ENCODE measurements around the gene MICU1.

The MICU1 gene

DNA sequence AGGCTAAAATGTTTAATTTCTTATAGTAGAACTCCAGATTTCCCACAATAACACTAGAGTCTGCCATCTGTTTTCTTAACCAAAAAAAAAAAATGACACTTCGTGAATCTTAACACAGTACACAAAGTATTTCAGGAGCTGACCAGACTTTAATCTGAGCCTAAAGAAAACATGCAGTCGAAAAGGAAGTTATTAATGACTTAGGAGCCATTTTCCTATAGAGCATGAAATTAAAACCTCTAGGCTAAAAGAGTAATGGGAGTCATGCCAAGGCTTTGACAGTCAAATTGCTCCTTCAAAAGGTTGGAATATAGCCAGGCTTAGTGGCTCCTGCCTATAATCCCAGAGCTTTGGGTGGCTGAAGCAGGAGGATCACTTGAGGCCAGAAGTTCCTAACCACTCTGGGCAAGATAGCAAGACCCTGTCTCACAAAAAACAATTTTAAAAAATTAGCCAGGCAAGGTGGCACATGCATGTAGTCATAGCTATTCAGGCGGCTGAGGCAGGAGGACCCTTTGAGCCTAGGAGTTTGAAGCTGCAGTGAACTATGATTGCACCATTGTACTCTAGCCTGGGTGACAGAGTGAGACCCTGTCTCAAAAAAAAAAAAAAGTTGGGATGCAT, 13.6 kb downstream of the MICU1 start:
- no peaks in the 10 kb centered on the region for H3K27me3 ChIP-seq (ENCODE audit: insufficient read depth, low read depth)
- H4K20me1 ChIP-seq (ENCODE audit: insufficient read depth): no peaks in the 10 kb centered on the region
- no peaks in the 10 kb centered on the region; the same call in 1 of the 2 replicates for H3K79me2 ChIP-seq (ENCODE audit: insufficient read depth, low read depth)
- TF ChIP-seq, protein P1, sequence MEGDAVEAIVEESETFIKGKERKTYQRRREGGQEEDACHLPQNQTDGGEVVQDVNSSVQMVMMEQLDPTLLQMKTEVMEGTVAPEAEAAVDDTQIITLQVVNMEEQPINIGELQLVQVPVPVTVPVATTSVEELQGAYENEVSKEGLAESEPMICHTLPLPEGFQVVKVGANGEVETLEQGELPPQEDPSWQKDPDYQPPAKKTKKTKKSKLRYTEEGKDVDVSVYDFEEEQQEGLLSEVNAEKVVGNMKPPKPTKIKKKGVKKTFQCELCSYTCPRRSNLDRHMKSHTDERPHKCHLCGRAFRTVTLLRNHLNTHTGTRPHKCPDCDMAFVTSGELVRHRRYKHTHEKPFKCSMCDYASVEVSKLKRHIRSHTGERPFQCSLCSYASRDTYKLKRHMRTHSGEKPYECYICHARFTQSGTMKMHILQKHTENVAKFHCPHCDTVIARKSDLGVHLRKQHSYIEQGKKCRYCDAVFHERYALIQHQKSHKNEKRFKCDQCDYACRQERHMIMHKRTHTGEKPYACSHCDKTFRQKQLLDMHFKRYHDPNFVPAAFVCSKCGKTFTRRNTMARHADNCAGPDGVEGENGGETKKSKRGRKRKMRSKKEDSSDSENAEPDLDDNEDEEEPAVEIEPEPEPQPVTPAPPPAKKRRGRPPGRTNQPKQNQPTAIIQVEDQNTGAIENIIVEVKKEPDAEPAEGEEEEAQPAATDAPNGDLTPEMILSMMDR (conservative IDR thresholded peaks at IDR 0.05; ENCODE audit: low read depth, low read length): no peak
- no peak overlapping the region for H2AFZ ChIP-seq (ENCODE audit: low read depth)
- peak overlapping the region; percentile 8; the same call in 1 of the 2 replicates for H3K4me2 ChIP-seq
- peaks cover 15% of the 10 kb centered on the region for H3K4me1 ChIP-seq (ENCODE audit: low read depth, poor library complexity, severe bottlenecking)
- no peak overlapping the region; the same call in 1 of the 2 replicates for H3K27ac ChIP-seq
- H3K4me3 ChIP-seq (IDR thresholded peaks at IDR 0.05; ENCODE audit: insufficient read depth, low read depth, low read length): no peak overlapping the region
- no peaks in the 10 kb centered on the region for H3K36me3 ChIP-seq (ENCODE audit: insufficient read depth)
- H3K9ac ChIP-seq: no peak overlapping the region

DNA sequence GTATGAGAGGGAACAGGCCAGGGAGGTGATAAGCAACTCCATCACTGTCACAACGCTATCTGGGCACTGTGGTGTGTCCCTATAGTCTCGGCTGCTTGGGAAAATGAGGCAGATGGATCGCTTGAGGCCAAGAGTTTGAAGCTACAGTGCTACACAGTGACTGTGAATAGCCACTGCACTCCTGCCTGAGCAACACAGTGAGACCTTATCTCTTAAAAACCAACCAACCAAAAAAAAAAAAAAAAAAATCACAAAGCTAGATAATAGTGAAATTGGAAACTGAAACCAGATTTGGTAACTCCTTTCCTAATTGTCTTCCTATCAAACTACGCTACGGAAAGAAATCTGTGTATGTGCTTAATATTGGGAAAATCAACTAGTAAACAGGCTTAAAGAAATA, 14.1 kb downstream of the MICU1 start:
- H3K79me2 ChIP-seq (ENCODE audit: insufficient read depth, low read depth): no peaks in the 10 kb centered on the region; the same call in 1 of the 2 replicates
- TF ChIP-seq, protein P1 (conservative IDR thresholded peaks at IDR 0.05; ENCODE audit: low read depth, low read length): no peak
- H3K4me1 ChIP-seq (ENCODE audit: low read depth, poor library complexity, severe bottlenecking): peaks cover 15% of the 10 kb centered on the region
- H3K36me3 ChIP-seq (ENCODE audit: insufficient read depth): no peaks in the 10 kb centered on the region
- no peaks in the 10 kb centered on the region for H4K20me1 ChIP-seq (ENCODE audit: insufficient read depth)
- H3K27ac ChIP-seq: no peak overlapping the region; the same call in 1 of the 2 replicates
- peak overlapping the region; percentile 8; the same call in 1 of the 2 replicates for H3K4me2 ChIP-seq
- no peak overlapping the region for H3K9ac ChIP-seq
- no peak overlapping the region for H3K4me3 ChIP-seq (IDR thresholded peaks at IDR 0.05; ENCODE audit: insufficient read depth, low read depth, low read length)
- no peaks in the 10 kb centered on the region for H3K27me3 ChIP-seq (ENCODE audit: insufficient read depth, low read depth)
- H2AFZ ChIP-seq (ENCODE audit: low read depth): no peak overlapping the region

DNA sequence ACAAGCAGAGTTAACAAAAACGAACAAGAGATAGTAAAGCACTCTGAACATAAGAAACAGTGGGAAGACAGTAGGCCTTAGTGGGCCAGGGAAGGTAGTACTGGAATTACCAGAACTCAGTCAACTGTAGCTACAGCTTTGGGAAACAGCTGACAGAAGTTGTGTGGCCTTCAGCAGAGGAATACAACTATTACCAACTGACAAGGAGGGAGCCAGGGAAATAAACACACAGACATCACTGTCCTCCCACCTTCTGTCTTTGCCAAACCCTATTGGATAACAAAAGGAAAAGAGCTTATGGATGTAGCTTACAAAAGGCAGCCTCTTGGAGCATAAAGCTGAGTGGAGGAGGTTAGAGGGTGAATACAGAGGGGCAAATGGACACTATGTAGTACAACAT, 15.4 kb downstream of the MICU1 start:
- Histone ChIP-seq H3K4me1 (ENCODE audit: low read depth, poor library complexity, severe bottlenecking) (peaks cover 15% of the 10 kb centered on the region), H4K20me1 (ENCODE audit: insufficient read depth) (no peaks in the 10 kb centered on the region), H3K4me3 (IDR thresholded peaks at IDR 0.05; ENCODE audit: insufficient read depth, low read depth, low read length) (no peak overlapping the region), H2AFZ (ENCODE audit: low read depth) (no peak overlapping the region), H3K9ac (no peak overlapping the region), H3K27me3 (ENCODE audit: insufficient read depth, low read depth) (no peaks in the 10 kb centered on the region), H3K79me2 (ENCODE audit: insufficient read depth, low read depth) (no peaks in the 10 kb centered on the region; the same call in 1 of the 2 replicates), H3K4me2 (no peak overlapping the region), H3K36me3 (ENCODE audit: insufficient read depth) (no peaks in the 10 kb centered on the region), H3K27ac (no peak overlapping the region)
- TF ChIP-seq, protein P1 (conservative IDR thresholded peaks at IDR 0.05; ENCODE audit: low read depth, low read length): no peak

DNA sequence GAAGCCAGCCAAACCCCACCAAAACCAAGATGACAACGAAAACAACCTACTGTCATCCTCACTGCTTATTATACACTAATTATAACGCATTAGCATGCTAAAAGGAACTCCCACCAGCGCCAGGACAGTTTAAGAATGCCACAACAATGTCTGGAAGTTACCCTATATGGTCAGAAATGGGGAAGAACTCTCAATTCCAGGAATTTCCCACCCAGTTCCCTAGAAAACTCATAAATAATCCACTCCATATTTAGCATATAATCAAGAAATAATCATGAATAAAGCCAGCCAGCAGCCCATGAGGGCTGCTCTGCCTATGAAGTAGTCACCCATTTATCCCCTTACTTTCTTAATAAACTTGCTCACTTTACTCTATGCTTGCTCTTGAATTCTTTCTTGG, 20.8 kb downstream of the MICU1 start:
- Histone ChIP-seq H3K4me2 (no peak overlapping the region), H4K20me1 (ENCODE audit: insufficient read depth) (no peaks in the 10 kb centered on the region), H3K79me2 (ENCODE audit: insufficient read depth, low read depth) (no peaks in the 10 kb centered on the region), H3K4me3 (IDR thresholded peaks at IDR 0.05; ENCODE audit: insufficient read depth, low read depth, low read length) (no peak overlapping the region), H2AFZ (ENCODE audit: low read depth) (no peak overlapping the region), H3K27ac (no peak overlapping the region), H3K36me3 (ENCODE audit: insufficient read depth) (no peaks in the 10 kb centered on the region), H3K27me3 (ENCODE audit: insufficient read depth, low read depth) (no peaks in the 10 kb centered on the region), H3K4me1 (ENCODE audit: low read depth, poor library complexity, severe bottlenecking) (peaks cover 16% of the 10 kb centered on the region), H3K9ac (no peak overlapping the region)
- TF ChIP-seq, protein P1 (conservative IDR thresholded peaks at IDR 0.05; ENCODE audit: low read depth, low read length): no peak

Measured in KMS-11 (cell line).